RWPE1 (cell line): ENCODE results near the gene HHAT.

ENCODE experiments used
- CTCF ChIA-PET: fragments of 350-600 bp; sonication (Branson Sonifier 250); formaldehyde crosslinking; extraction: SDS; loops from one replicate; lab custom pipeline; 2021; lab: Yijun Ruan, JAX
- POLR2A ChIA-PET: fragments of 400-600 bp; formaldehyde crosslinking; extraction: SDS; loops from one replicate; lab custom pipeline; 2020; ENCODE audit warnings: antibody characterized with exemption; ENCODE audit not compliant: low non-redundant PET; lab: Yijun Ruan, JAX
- DNase-seq: peaks from one replicate; pipeline ENCODE4 v3.0.0; 2012; ENCODE audit warnings: low spot score
- H3K27ac ChIP-seq: fragments of 450-650 bp; 2 replicates; pipeline ENCODE4 v1.5.1; 2017
- CTCF ChIP-seq: fragments of 450-650 bp; conservative IDR thresholded peaks from 2 replicates; pipeline ENCODE4 v1.5.1; 2017; ENCODE audit warnings: low read depth, mild to moderate bottlenecking

The HHAT gene

GRCh38 chr1:210711825-210712612 lies 383.3 kb downstream of the HHAT start:
- no peak for DNase-seq
- POLR2A ChIA-PET: no interaction called here
- TF ChIP-seq CTCF: no peak
- CTCF ChIA-PET: no interaction called here
- no peak overlapping the region for H3K27ac ChIP-seq

- no peak for DNase-seq
- ChIA-PET POLR2A (no interaction called here), CTCF (interaction anchor here (0.7 to 0.9 kb wide), 2 partner anchors 10 to 269 kb away, joined by 3 read pairs; no protein-coding TSS in a partner anchor)
- H3K27ac ChIP-seq: no peak overlapping the region
- no peak for TF ChIP-seq CTCF
Measured at GRCh38 chr1:210715072-210715471, 386.4 kb downstream of the HHAT start.

- ChIA-PET CTCF (no interaction called here), POLR2A (no interaction called here)
- H3K27ac ChIP-seq: no peak overlapping the region
- TF ChIP-seq CTCF: no peak
- DNase-seq: no peak
Measured at GRCh38 chr1:210722410-210723081, 393.8 kb downstream of the HHAT start.

DNA sequence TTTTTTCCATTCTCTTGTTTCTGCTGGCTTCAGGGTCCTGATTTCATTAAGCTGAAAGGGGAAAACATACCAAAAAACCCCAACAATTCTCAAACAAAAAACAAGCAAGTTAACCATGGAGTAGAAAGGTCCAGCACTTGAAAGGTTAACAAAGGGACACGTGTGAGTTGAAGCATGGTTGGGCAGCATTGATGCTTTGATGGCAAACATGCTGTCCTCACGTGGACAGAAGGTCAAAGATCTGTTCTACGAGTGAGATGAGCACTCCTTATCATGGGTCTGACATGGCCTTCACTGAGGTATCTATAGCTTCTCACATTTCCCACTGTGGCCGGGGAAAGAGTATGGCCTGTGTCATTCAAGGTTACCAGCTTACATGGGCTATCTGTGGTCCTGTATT lies 394.9 kb downstream of the HHAT start:
- TF ChIP-seq CTCF: no peak
- ChIA-PET POLR2A (no interaction called here), CTCF (no interaction called here)
- DNase-seq: no peak
- H3K27ac ChIP-seq: no peak overlapping the region

DNA sequence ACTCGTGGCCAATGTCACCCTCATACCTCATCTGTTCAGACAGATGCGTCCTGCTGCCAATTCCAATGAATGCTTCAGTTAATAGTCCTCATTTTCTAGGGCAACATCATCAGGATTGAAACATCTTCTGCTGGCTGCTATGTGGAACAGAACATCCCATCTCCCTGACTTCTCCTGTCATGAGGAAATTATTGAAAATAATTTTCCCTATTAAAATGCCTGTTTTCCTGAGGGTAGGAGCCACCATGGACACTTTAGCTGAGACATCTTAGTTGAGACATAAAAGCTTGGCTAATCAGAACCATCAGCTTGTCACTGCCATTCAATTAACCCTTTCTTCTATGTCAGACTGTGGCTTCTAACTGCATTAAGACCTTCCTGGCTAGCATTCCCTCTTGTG lies 396.1 kb downstream of the HHAT start:
- no peak overlapping the region for H3K27ac ChIP-seq
- POLR2A ChIA-PET: no interaction called here
- no peak for DNase-seq
- no peak for TF ChIP-seq CTCF
- CTCF ChIA-PET: interaction anchor here (0.9 kb wide), 1 partner anchor 9 kb away, joined by 3 read pairs; no protein-coding TSS in a partner anchor
